Sigmoid colon (tissue), 7 donors: Measurements from ENCODE around the gene FKBP6. TPM values are rescaled to one million over a fixed set of nuclear protein-coding genes. Genes with fewer than 3 reads are reported as not detected.
"Not testable (repeated sequence)": the region's sequence is repeated elsewhere in the genome, so short reads cannot be mapped to it uniquely, and the experiment has no call there.

Experiments
- DNase-seq: peaks from one replicate; pipeline ENCODE4 v3.0.0-alpha.2; 2019
- H3K27ac ChIP-seq, 4 donors: fragments of 200-600 bp; sonication (generic); one replicate each; pipeline ENCODE4 v1.5.1; 2016 to 2019; ENCODE audit warnings: mild to moderate bottlenecking in 1 of 4
- H3K27me3 ChIP-seq, 3 donors: fragments of 200-600 bp; sonication (generic); one replicate each; pipeline ENCODE4 v1.5.1; 2019; ENCODE audit warnings: mild to moderate bottlenecking in 1 of 3
- H3K36me3 ChIP-seq, 4 donors: fragments of 200-600 bp; sonication (generic); one replicate each; pipeline ENCODE4 v1.5.1; 2016 to 2019
- H3K4me1 ChIP-seq, 4 donors: fragments of 200-600 bp; sonication (generic); one replicate each; pipeline ENCODE4 v1.5.1; 2017 to 2019
- H3K4me3 ChIP-seq, 4 donors: fragments of 200-600 bp; sonication (generic); one replicate each; pipeline ENCODE4 v1.5.1; 2017 to 2019; ENCODE audit warnings: mild to moderate bottlenecking in 2 of 4, moderate library complexity in 1 of 4
- H3K9me3 ChIP-seq, 4 donors: fragments of 200-600 bp in 3 of 4; sonication (generic) in 3 of 4; one replicate each; pipeline versions ENCODE4 v1.5.1 to v1.6.1; 2013 to 2019
- EP300 ChIP-seq, 4 donors: sonication (generic); formaldehyde crosslinking; IDR thresholded peaks; one replicate each; pipeline ENCODE4 v1.6.1; 2017; ENCODE audit warnings: antibody characterized with exemption in 4 of 4
- POLR2A ChIP-seq, 2 donors: fragments of 450-650 bp; IDR thresholded peaks; one replicate each; pipeline ENCODE4 v1.6.1; 2016; ENCODE audit warnings: antibody characterized with exemption in 2 of 2, mild to moderate bottlenecking in 2 of 2, moderate library complexity in 2 of 2
- POLR2AphosphoS5 ChIP-seq, 4 donors: sonication (generic); formaldehyde crosslinking; IDR thresholded peaks; one replicate each; pipeline ENCODE4 v1.6.1; 2017; ENCODE audit warnings: antibody characterized with exemption in 4 of 4
- WGBS, 2 donors: extraction: QIAGEN DNeasy Blood & Tissue Kit; methylation state at CpG; one replicate each; pipeline ENCODE4 v1.1.7; 2013; 5-methylcytosine and 5-hydroxymethylcytosine counted together
- intact Hi-C: fragments of 100-400 bp; cut with DNase I; formaldehyde crosslinking; loops from one replicate; pipeline ENCODE4 v1.15.1; 2023
- polyA plus RNA-seq, 3 donors: library from polyadenylated mRNA; stranded (reverse); fragments of 200-250 nt; gene quantifications; one replicate each; pipeline ENCODE4 v1.2.3, GENCODE V29; 2013
- total RNA-seq, 4 donors: library from RNA; depleted of rRNA; stranded (reverse); fragments of >200 nt; gene quantifications; one replicate each; pipeline ENCODE4 v1.1.0, GENCODE V29; 2016
- TF ChIP-seq, protein P1 (sequence below), 4 experiments: fragments of 450-650 bp in 3 of 4; fragments of 200-600 bp in 1 of 4; IDR thresholded peaks; one replicate each; pipeline ENCODE4 v1.5.1; 2016 to 2019; ENCODE audit warnings: antibody characterized with exemption in 4 of 4, mild to moderate bottlenecking in 3 of 4, moderate library complexity in 2 of 4
- donor health status: healthy with polysubstance abuse.
- donor health status: Bipolar disorder and iron deficiency.
- donor health status: healthy.

FKBP6 gene, protein sequence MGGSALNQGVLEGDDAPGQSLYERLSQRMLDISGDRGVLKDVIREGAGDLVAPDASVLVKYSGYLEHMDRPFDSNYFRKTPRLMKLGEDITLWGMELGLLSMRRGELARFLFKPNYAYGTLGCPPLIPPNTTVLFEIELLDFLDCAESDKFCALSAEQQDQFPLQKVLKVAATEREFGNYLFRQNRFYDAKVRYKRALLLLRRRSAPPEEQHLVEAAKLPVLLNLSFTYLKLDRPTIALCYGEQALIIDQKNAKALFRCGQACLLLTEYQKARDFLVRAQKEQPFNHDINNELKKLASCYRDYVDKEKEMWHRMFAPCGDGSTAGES
- total RNA-seq (not detected), polyA plus RNA-seq (not detected)

DNA sequence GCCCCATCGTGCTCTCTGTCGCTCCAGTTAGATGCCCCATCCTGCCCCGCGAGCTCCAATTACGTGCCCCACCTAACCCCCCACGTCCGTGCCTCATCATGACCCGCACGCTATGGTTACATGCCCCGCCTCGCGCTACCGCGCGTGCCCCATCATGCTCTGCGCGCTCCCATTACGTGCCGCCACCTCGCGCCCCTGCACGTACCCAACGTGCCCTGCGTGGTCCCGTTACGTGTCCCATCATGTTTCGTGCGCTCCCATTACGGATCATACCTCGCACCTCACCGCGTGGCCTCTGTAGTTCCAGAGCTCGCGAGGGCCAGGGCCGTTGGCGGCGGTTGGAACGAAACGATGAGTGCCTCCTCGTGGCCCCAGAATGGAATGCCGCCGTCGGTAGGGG is at the start of gene FKBP6, which contains the start of gene TRIM50:
TSS of gene FKBP6 (plus strand) at position 240 of the 400 bp plus-strand sequence. CDS start 268 bp downstream, outside the sequence.
TSS of gene TRIM50 (minus strand) at position 161 of the 400 bp plus-strand sequence. CDS start 3,295 bp downstream, outside the sequence.
- H3K9me3 ChIP-seq, H3K27ac ChIP-seq, H3K27me3 ChIP-seq, intact Hi-C loops, H3K4me1 ChIP-seq, DNase-seq, H3K4me3 ChIP-seq, H3K36me3 ChIP-seq: not testable (repeated sequence)
- WGBS, 2 donors, result 96% methylated on average over 43 of the region's 43 CpGs

DNA sequence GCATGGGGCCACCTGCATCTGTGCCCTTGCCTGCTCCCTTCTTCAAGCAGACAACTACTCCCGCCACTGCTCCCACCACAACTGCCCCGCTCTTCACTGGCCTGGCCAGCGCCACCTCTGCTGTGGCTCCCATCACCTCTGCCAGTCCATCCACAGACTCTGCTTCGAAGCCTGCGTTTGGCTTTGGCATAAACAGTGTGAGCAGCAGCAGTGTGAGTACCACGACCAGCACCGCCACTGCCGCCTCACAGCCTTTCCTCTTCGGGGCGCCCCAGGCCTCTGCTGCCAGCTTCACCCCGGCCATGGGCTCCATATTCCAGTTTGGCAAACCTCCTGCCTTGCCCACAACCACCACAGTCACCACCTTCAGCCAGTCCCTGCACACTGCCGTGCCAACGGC is 30.7 kb upstream of the FKBP6 start:
- no CpG with 5 or more reads among the region's 13 CpGs for WGBS, 2 donors
- H3K4me3 ChIP-seq, H3K27ac ChIP-seq, H3K9me3 ChIP-seq, H3K4me1 ChIP-seq, DNase-seq, intact Hi-C loops, H3K27me3 ChIP-seq, H3K36me3 ChIP-seq: not testable (repeated sequence)

DNA sequence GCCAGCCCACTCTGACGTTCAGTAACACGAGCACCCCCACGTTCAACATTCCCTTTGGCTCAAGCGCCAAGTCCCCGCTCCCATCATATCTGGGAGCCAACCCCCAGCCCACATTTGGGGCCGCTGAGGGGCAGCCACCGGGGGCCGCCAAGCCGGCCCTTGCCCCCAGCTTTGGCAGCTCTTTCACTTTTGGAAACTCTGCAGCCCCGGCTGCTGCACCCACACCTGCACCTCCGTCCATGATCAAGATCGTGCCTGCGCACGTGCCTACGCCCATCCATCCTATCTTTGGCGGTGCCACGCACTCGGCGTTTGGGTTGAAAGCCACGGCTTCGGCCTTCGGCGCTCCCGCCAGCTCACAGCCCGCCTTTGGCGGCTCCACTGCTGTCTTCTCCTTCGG is 30.3 kb upstream of the FKBP6 start:
- intact Hi-C loops, H3K27me3 ChIP-seq, H3K4me1 ChIP-seq, H3K9me3 ChIP-seq, H3K27ac ChIP-seq, H3K36me3 ChIP-seq, H3K4me3 ChIP-seq: not testable (repeated sequence)
- WGBS, 2 donors, result 92 to 94% methylated on average over 26 to 27 of the region's 27 CpGs
- DNase-seq, result peak; percentile 6

DNA sequence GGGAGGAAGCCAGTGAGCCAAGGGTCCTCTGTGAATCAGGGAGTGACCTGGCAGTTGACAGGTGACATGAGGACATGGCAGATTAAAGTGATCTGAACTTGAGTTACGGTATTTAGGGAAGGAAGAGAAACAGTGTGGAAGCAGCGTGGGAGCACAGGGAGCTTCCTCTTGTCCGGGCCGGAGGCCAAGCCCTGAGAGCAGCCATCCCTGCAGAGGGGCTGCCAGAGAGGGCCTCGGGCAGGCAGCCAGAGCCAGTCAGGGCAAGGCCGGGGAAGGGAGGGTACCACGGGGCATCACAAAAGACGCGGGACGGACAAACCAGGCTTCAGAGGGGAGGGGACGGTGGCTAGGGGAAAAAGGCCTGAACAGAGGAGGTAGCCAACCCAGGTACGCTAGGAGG is 28.1 kb upstream of the FKBP6 start:
- H3K9me3 ChIP-seq, H3K27me3 ChIP-seq, H3K4me1 ChIP-seq, H3K4me3 ChIP-seq, intact Hi-C loops, H3K27ac ChIP-seq: not testable (repeated sequence)
- DNase-seq, result peak; percentile 48
- 59 to 66% methylated on average over 8 of the region's 12 CpGs for WGBS, 2 donors
- peaks cover 0 to 22% (median 15%) of the 10 kb centered on the region in 4 donors for H3K36me3 ChIP-seq

DNA sequence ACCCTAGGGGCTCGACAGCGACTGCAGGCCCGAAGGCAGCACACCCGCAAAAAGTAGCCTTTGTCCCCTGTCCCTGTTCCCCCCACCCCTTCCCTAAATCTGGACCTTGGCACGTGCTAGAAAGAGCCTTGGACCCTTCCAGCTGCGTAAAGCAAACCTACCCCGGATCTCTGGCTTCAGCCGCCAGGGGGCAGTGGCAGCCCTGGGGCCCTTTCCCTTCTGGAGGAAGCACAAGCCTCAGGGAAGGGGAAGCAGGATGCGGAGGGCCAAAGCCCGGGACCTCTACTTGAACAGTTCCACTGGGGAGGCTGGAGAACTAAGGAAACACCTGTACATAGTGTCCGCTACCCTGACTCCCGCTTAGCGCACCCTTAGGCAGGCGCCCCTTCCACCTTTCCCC is 26.9 kb upstream of the FKBP6 start:
- WGBS, 2 donors, result 92 to 93% methylated on average over 10 of the region's 14 CpGs
- H3K9me3 ChIP-seq, result not testable (repeated sequence)

DNA sequence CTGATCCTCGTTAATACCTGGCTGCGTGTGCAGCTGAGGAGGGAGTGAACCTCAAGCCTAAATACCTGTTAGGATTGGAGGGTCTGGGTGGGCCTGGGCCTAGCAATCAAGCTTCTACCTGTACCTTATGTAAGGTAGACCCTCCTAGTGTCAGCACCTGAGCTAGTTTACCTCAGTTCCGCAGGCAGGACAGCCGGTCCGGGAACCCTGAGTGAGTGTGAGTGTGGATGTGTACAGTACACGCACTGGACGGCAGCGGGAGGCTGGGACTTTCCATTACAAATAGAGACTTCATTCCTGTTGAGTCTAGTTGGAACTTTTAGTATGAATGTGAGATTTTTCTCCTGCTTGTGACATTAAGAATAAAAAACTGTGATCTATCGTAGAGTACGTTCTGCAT is 25.1 kb upstream of the FKBP6 start:
- H3K27ac ChIP-seq, H3K4me1 ChIP-seq, intact Hi-C loops, H3K9me3 ChIP-seq, H3K27me3 ChIP-seq, H3K4me3 ChIP-seq: not testable (repeated sequence)
- peaks cover 0 to 41% (median 17%) of the 10 kb centered on the region in 4 donors for H3K36me3 ChIP-seq
- DNase-seq, result peak; percentile 25
- 96% methylated on average over 10 of the region's 10 CpGs for WGBS, 2 donors

More for the DNA sequence above, 26.9 kb upstream of the FKBP6 start:
- DNase-seq, intact Hi-C loops, H3K4me1 ChIP-seq, H3K4me3 ChIP-seq, H3K27ac ChIP-seq, H3K27me3 ChIP-seq: not testable (repeated sequence)
- H3K36me3 ChIP-seq, result peaks cover 0 to 33% (median 17%) of the 10 kb centered on the region in 4 donors

DNA sequence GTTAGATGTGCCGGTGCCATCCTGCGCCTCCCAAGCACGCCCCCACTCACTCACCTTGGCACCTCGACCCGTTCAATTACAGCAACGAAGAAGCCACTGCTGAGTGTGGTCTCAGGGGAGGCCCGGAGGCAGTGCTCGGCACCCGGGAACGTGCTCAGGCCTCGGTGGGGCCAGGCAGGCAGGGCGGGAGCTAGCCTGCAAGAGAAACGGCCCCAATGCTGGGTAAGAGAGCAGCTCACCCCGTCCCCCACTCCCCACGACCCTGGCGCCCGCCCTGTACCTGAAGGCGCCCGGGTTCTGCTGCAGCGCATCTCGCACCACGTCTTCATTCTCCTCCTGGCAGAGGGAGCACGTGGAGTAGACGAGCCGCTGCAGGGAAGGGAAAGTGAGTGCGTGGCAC is 24.4 kb upstream of the FKBP6 start:
- no peak overlapping the region for H3K4me3 ChIP-seq
- peaks cover 0 to 9% (median 7%) of the 10 kb centered on the region in 4 donors for H3K4me1 ChIP-seq
- H3K9me3 ChIP-seq, result no peaks in the 10 kb centered on the region
- H3K27ac ChIP-seq, result no peak overlapping the region
- WGBS, 2 donors, result 92 to 94% methylated on average over 26 of the region's 26 CpGs
- TF ChIP-seq POLR2A (IDR thresholded peaks at IDR 0.05) (no peak), EP300 (IDR thresholded peaks at IDR 0.05) (no peak), POLR2AphosphoS5 (IDR thresholded peaks at IDR 0.05) (no peak)
- TF ChIP-seq, protein P1, sequence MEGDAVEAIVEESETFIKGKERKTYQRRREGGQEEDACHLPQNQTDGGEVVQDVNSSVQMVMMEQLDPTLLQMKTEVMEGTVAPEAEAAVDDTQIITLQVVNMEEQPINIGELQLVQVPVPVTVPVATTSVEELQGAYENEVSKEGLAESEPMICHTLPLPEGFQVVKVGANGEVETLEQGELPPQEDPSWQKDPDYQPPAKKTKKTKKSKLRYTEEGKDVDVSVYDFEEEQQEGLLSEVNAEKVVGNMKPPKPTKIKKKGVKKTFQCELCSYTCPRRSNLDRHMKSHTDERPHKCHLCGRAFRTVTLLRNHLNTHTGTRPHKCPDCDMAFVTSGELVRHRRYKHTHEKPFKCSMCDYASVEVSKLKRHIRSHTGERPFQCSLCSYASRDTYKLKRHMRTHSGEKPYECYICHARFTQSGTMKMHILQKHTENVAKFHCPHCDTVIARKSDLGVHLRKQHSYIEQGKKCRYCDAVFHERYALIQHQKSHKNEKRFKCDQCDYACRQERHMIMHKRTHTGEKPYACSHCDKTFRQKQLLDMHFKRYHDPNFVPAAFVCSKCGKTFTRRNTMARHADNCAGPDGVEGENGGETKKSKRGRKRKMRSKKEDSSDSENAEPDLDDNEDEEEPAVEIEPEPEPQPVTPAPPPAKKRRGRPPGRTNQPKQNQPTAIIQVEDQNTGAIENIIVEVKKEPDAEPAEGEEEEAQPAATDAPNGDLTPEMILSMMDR (IDR thresholded peaks at IDR 0.05), result no peak
- DNase-seq, result peak; percentile 46
- intact Hi-C loops, result no loop called here
- H3K36me3 ChIP-seq, result peaks cover 0 to 41% (median 17%) of the 10 kb centered on the region in 4 donors
- H3K27me3 ChIP-seq, result no peaks in the 10 kb centered on the region

DNA sequence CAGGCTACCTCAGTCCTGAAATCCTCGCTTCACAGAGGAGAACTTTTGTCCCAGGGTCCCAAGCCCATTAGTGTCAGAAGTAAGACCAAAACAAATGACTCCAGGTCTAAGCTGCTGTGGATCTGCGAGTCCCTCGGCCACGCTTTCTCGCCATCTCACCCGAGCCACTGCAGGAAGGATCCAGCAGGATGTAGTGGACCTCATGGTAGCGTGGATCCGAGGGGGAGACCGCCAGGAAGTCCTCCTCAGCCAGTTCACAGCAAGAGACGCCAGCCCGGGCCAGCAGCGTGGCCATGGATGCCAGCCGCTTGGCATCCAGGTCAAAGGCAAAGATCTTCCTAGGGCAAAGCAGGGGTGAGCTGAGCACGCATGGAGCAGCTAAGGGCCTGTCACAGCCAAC is 23.9 kb upstream of the FKBP6 start:
- Histone ChIP-seq H3K9me3 (no peaks in the 10 kb centered on the region), H3K36me3 (peaks cover 0 to 41% (median 17%) of the 10 kb centered on the region in 4 donors), H3K4me3 (no peak overlapping the region), H3K27me3 (no peaks in the 10 kb centered on the region), H3K4me1 (peaks cover 0 to 14% (median 10%) of the 10 kb centered on the region in 4 donors), H3K27ac (no peak overlapping the region)
- intact Hi-C loops, result no loop called here
- 95 to 96% methylated on average over 14 of the region's 14 CpGs for WGBS, 2 donors
- TF ChIP-seq POLR2AphosphoS5 (IDR thresholded peaks at IDR 0.05) (no peak), EP300 (IDR thresholded peaks at IDR 0.05) (no peak), POLR2A (IDR thresholded peaks at IDR 0.05) (no peak)
- TF ChIP-seq, protein P1 (IDR thresholded peaks at IDR 0.05), result no peak
- DNase-seq, result peak; percentile 46

DNA sequence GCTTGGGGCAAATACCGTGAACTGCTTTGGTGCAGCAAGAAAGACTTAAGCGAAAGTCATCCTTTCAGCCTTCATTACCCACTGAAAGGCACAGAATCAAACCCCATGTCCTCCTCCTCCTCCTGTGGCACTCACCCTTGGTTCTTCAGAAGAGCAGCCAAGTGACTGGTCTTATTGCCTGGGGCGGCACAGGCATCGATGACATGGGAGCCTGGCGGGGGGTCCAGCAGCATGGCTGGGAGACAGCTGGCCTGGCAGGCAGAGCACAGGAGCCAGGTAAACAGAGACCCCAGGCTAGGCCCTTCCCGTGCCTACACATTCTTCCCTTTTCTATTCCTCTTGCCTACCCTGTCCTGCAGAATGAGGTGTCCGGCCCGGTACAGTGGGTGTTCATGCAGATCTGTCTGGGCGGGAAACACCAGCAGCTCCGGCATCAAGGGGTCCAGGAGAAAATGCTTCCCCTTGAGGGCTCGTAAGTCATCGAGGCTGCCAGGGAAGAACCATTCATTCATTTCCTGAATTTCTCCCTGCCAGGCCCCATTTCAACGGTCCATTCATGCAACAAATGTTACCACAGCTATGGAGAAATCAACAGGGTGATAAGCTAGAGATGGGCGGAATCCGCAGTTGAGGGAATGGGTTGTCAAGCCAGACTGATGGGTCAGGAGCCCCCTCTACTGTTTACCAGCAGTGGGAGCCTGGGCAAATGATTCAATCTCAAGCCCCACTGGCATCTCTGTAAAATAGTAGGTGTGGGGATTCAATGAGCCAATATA is 23.2 kb upstream of the FKBP6 start:
- Histone ChIP-seq H3K36me3 (peaks cover 0 to 41% (median 17%) of the 10 kb centered on the region in 4 donors), H3K4me1 (peaks cover 0 to 19% (median 13%) of the 10 kb centered on the region in 4 donors)
- H3K27me3 ChIP-seq, H3K9me3 ChIP-seq, intact Hi-C loops, H3K4me3 ChIP-seq, H3K27ac ChIP-seq: not testable (repeated sequence)
- peak; percentile 33 for DNase-seq
- 90 to 95% methylated on average over 12 of the region's 15 CpGs for WGBS, 2 donors
